ENCODE measurements around the gene PLK3. TPM values are rescaled to one million over a fixed set of nuclear protein-coding genes. Genes with fewer than 3 reads are reported as not detected.

PLK3 gene
- total and polyA plus RNA-seq, 9 of the 15 experiments (the other 6 are each of a cell fraction or from before 2014, with no cell fraction given) = 0.52 to 22.7 (median 11.0) TPM

GRCh38 chr1:44808938-44809917, 9.1 kb downstream of the PLK3 start (continued):
- no peak for TF ChIP-seq CXXC5 (CRISPR knock-in tag; IDR thresholded peaks at IDR 0.05)
- TF ChIP-seq NR2C1 (IDR thresholded peaks at IDR 0.05) = no peak
- no peak for TF ChIP-seq NR2C1 (tag; IDR thresholded peaks at IDR 0.05)
- peak; percentile 96 for TF ChIP-seq ZNF316 (IDR thresholded peaks at IDR 0.05)
- no peak for TF ChIP-seq ZNF407 (IDR thresholded peaks at IDR 0.05; ENCODE audit: low read depth)
- TF ChIP-seq TRIM24 (IDR thresholded peaks at IDR 0.05) = no peak
- TF ChIP-seq MGA (IDR thresholded peaks at IDR 0.05) = no peak
